K562 (cell line): ENCODE measurements around the gene LST1. TPM values are rescaled to one million over a fixed set of nuclear protein-coding genes. Genes with fewer than 3 reads are reported as not detected.

Source experiments
- ARID2 ChIP-seq: fragments of 450-650 bp; IDR thresholded peaks from 2 replicates; pipeline ENCODE4 v1.6.1; 2017; ENCODE audit warnings: antibody characterized with exemption, mild to moderate bottlenecking
- RAD21 ChIP-seq, 2 experiments: fragments of 250-450 bp in 1 of 2; fragments of 450-650 bp in 1 of 2; sonication (Bioruptor Pico) in 1 of 2; formaldehyde crosslinking in 1 of 2; IDR thresholded peaks in 1 of 2; conservative IDR thresholded peaks in 1 of 2; 2 replicates each; pipeline versions ENCODE4 v1.4.0 to v1.8.0; 2020 to 2022; ENCODE audit warnings: mild to moderate bottlenecking in 2 of 2, moderate library complexity in 1 of 2
- SP2 ChIP-seq: IDR thresholded peaks from 2 replicates; pipeline ENCODE4 v1.6.1; 2011; ENCODE audit warnings: mild to moderate bottlenecking, low read depth, low read length, moderate library complexity; ENCODE audit not compliant: poor library complexity, severe bottlenecking; ENCODE audit errors: extremely low read depth
- ZNF24 ChIP-seq: fragments of 450-650 bp; IDR thresholded peaks from 2 replicates; pipeline ENCODE4 v1.6.1; 2016
- polyA plus RNA-seq, 8 experiments: library from polyadenylated mRNA; depleted of rRNA in 4 of 8; stranded (reverse) in 5 of 8; unstranded in 3 of 8; fragments of >200 nt; fragmentation: Nextera tagmentation in 2 of 8; fragmentation: Illumina TruSeq in 1 of 8; extraction: Ambion mirVana in 2 of 8; extraction: Trizol in 1 of 8; gene quantifications; 2 replicates each; pipeline versions ENCODE4 v1.2.1 to v1.2.3, GENCODE V29; 2011 to 2014; ENCODE audit warnings: inconsistent platforms in 1 of 8, missing spikeins in 1 of 8
- total RNA-seq, 7 experiments: library from RNA; depleted of rRNA in 6 of 7; stranded (reverse); fragments of >200 nt in 6 of 7; fragmentation: Illumina TruSeq in 2 of 7; extraction: Trizol in 2 of 7; gene quantifications; 2 replicates each; pipeline versions ENCODE4 v1.2.1 to v1.2.3, GENCODE V29; 2011 to 2021; ENCODE audit warnings: low replicate concordance in 1 of 7
- TF ChIP-seq, protein P1 (sequence below), 3 experiments: IDR thresholded peaks in 2 of 3; conservative IDR thresholded peaks in 1 of 3; 2 replicates each; pipeline ENCODE4 v1.5.1; 2011 to 2012; ENCODE audit warnings: low read length in 3 of 3, mild to moderate bottlenecking in 3 of 3, control low read depth in 2 of 3, improper control_type of control experiment in 1 of 3, inconsistent platforms in 1 of 3, low read depth in 1 of 3, mixed read lengths in 1 of 3, moderate library complexity in 1 of 3; ENCODE audit not compliant: insufficient read depth in 2 of 3
- TF ChIP-seq, protein P2 (sequence below): fragments of 450-650 bp; IDR thresholded peaks from 2 replicates; pipeline ENCODE4 v1.6.1; 2018; ENCODE audit warnings: mild to moderate bottlenecking, low read depth; ENCODE audit not compliant: partially characterized antibody

LST1 gene
- total and polyA plus RNA-seq, 9 of the 15 experiments (the other 6 are each of a cell fraction or from before 2014, with no cell fraction given): 0.82 to 7.8 (median 1.7) TPM

DNA sequence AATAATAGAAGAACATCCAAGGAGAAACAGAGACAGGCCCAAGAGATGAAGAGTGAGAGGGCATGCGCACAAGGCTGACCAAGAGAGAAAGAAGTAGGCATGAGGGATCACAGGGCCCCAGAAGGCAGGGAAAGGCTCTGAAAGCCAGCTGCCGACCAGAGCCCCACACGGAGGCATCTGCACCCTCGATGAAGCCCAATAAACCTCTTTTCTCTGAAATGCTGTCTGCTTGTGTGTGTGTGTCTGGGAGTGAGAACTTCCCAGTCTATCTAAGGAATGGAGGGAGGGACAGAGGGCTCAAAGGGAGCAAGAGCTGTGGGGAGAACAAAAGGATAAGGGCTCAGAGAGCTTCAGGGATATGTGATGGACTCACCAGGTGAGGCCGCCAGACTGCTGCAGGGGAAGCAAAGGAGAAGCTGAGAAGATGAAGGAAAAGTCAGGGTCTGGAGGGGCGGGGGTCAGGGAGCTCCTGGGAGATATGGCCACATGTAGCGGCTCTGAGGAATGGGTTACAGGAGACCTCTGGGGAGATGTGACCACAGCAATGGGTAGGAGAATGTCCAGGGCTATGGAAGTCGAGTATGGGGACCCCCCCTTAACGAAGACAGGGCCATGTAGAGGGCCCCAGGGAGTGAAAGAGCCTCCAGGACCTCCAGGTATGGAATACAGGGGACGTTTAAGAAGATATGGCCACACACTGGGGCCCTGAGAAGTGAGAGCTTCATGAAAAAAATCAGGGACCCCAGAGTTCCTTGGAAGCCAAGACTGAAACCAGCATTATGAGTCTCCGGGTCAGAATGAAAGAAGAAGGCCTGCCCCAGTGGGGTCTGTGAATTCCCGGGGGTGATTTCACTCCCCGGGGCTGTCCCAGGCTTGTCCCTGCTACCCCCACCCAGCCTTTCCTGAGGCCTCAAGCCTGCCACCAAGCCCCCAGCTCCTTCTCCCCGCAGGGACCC, 11.7 kb upstream of the LST1 start (continued):
- TF ChIP-seq, protein P1, sequence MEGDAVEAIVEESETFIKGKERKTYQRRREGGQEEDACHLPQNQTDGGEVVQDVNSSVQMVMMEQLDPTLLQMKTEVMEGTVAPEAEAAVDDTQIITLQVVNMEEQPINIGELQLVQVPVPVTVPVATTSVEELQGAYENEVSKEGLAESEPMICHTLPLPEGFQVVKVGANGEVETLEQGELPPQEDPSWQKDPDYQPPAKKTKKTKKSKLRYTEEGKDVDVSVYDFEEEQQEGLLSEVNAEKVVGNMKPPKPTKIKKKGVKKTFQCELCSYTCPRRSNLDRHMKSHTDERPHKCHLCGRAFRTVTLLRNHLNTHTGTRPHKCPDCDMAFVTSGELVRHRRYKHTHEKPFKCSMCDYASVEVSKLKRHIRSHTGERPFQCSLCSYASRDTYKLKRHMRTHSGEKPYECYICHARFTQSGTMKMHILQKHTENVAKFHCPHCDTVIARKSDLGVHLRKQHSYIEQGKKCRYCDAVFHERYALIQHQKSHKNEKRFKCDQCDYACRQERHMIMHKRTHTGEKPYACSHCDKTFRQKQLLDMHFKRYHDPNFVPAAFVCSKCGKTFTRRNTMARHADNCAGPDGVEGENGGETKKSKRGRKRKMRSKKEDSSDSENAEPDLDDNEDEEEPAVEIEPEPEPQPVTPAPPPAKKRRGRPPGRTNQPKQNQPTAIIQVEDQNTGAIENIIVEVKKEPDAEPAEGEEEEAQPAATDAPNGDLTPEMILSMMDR (IDR thresholded peaks at IDR 0.05 in 2 of 3, conservative IDR thresholded peaks at IDR 0.05 in 1 of 3; ENCODE audit: insufficient read depth in 2 of 3, low read depth in 1 of 3, low read length in 3 of 3): peak in 2 of 3 experiments; percentile 23 to 39; a peak in 2 of 6 replicates
- TF ChIP-seq ZNF24: no peak
- no peak for TF ChIP-seq SP2
- TF ChIP-seq ARID2: 0 out of 2 replicates have a peak, but pooled peaks have one; percentile 9
- TF ChIP-seq RAD21 (CRISPR knock-in tag; conservative IDR thresholded peaks at IDR 0.05 in 1 of 2, IDR thresholded peaks at IDR 0.05 in 1 of 2): peak in 1 of 2 experiments; percentile 22; a peak in 1 of 4 replicates
- TF ChIP-seq, protein P2, sequence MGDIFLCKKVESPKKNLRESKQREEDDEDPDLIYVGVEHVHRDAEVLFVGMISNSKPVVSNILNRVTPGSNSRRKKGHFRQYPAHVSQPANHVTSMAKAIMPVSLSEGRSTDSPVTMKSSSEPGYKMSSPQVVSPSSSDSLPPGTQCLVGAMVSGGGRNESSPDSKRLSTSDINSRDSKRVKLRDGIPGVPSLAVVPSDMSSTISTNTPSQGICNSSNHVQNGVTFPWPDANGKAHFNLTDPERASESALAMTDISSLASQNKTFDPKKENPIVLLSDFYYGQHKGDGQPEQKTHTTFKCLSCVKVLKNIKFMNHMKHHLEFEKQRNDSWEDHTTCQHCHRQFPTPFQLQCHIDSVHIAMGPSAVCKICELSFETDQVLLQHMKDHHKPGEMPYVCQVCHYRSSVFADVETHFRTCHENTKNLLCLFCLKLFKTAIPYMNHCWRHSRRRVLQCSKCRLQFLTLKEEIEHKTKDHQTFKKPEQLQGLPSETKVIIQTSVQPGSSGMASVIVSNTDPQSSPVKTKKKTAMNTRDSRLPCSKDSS: no peak
